ENCODE results near the gene JAZF1.
"Not testable (repeated sequence)": the region's sequence is repeated elsewhere in the genome, so short reads cannot be mapped to it uniquely, and the experiment has no call there.

The JAZF1 gene

GRCh38 chr7:27866828-27867672 is 313.5 kb downstream of the JAZF1 start:
- DNase-seq (ENCODE audit: insufficient read length, low spot score) = no peak
- TF ChIP-seq, protein P1, sequence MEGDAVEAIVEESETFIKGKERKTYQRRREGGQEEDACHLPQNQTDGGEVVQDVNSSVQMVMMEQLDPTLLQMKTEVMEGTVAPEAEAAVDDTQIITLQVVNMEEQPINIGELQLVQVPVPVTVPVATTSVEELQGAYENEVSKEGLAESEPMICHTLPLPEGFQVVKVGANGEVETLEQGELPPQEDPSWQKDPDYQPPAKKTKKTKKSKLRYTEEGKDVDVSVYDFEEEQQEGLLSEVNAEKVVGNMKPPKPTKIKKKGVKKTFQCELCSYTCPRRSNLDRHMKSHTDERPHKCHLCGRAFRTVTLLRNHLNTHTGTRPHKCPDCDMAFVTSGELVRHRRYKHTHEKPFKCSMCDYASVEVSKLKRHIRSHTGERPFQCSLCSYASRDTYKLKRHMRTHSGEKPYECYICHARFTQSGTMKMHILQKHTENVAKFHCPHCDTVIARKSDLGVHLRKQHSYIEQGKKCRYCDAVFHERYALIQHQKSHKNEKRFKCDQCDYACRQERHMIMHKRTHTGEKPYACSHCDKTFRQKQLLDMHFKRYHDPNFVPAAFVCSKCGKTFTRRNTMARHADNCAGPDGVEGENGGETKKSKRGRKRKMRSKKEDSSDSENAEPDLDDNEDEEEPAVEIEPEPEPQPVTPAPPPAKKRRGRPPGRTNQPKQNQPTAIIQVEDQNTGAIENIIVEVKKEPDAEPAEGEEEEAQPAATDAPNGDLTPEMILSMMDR (IDR thresholded peaks at IDR 0.05; ENCODE audit: insufficient read depth, missing control alignments) = no peak
- no peak for FAIRE-seq

GRCh38 chr7:27866256-27866655 is 314.3 kb downstream of the JAZF1 start:
- TF ChIP-seq, protein P1 (IDR thresholded peaks at IDR 0.05; ENCODE audit: insufficient read depth, missing control alignments) = no peak
- DNase-seq (ENCODE audit: insufficient read length, low spot score) (no peak), FAIRE-seq (no peak)

GRCh38 chr7:27863880-27864279 is 316.7 kb downstream of the JAZF1 start:
- DNase-seq (ENCODE audit: insufficient read length, low spot score) = no peak
- TF ChIP-seq, protein P1 (IDR thresholded peaks at IDR 0.05; ENCODE audit: insufficient read depth, missing control alignments) = no peak
- FAIRE-seq = no peak

GRCh38 chr7:27861747-27862146 is 318.8 kb downstream of the JAZF1 start:
- no peak for FAIRE-seq
- no peak for DNase-seq (ENCODE audit: insufficient read length, low spot score)
- TF ChIP-seq, protein P1 (IDR thresholded peaks at IDR 0.05; ENCODE audit: insufficient read depth, missing control alignments) = no peak

GRCh38 chr7:27860800-27861199 is 319.8 kb downstream of the JAZF1 start:
- DNase-seq (ENCODE audit: insufficient read length, low spot score) (no peak), FAIRE-seq (no peak)
- TF ChIP-seq, protein P1 (IDR thresholded peaks at IDR 0.05; ENCODE audit: insufficient read depth, missing control alignments) = no peak

GRCh38 chr7:27856703-27857485 is 323.7 kb downstream of the JAZF1 start:
- FAIRE-seq; DNase-seq (ENCODE audit: insufficient read length, low spot score): not testable (repeated sequence)

- FAIRE-seq (no peak), DNase-seq (ENCODE audit: insufficient read length, low spot score) (no peak)
- TF ChIP-seq, protein P1 (IDR thresholded peaks at IDR 0.05; ENCODE audit: insufficient read depth, missing control alignments) = no peak
These were observed 330.1 kb downstream of the JAZF1 start for GRCh38 chr7:27850531-27850930.
